ENCODE measurements around the gene CEP41. TPM values are rescaled to one million over a fixed set of nuclear protein-coding genes. Genes with fewer than 3 reads are reported as not detected.
A peak's percentile ranks its signal among the peaks of the same experiment; 100 is the strongest.

CEP41 gene
- polyA plus RNA-seq, 1 donor: 12.8 TPM

GRCh38 chr7:130420943-130421578 is 19.8 kb downstream of the CEP41 start:
- Histone ChIP-seq H3K27me3 (ENCODE audit: control insufficient read depth, insufficient read depth, low read length) (no peaks in the 10 kb centered on the region), H3K27ac (ENCODE audit: low read length) (peak overlapping the region; percentile 4), H3K4me3 (ENCODE audit: low read length) (no peak overlapping the region), H3K36me3 (ENCODE audit: control insufficient read depth, insufficient read depth, low read length) (no peaks in the 10 kb centered on the region), H3K4me1 (ENCODE audit: control insufficient read depth, insufficient read depth, low read length) (peaks cover 4% of the 10 kb centered on the region), H3K9me3 (ENCODE audit: control insufficient read depth, low read depth, low read length) (no peaks in the 10 kb centered on the region)
- 70% methylated on average over 2 of the region's 4 CpGs for WGBS (ENCODE audit: insufficient coverage, low lambda C conversion rate)
- peak in 1 of 2 donors; percentile 18 for DNase-seq

GRCh38 chr7:130419658-130420057 is 21.2 kb downstream of the CEP41 start:
- Histone ChIP-seq H3K36me3 (ENCODE audit: control insufficient read depth, insufficient read depth, low read length) (no peaks in the 10 kb centered on the region), H3K27me3 (ENCODE audit: control insufficient read depth, insufficient read depth, low read length) (no peaks in the 10 kb centered on the region), H3K4me3 (ENCODE audit: low read length) (no peak overlapping the region), H3K9me3 (ENCODE audit: control insufficient read depth, low read depth, low read length) (no peaks in the 10 kb centered on the region), H3K4me1 (ENCODE audit: control insufficient read depth, insufficient read depth, low read length) (peaks cover 4% of the 10 kb centered on the region), H3K27ac (ENCODE audit: low read length) (peak overlapping the region; percentile 61)
- peak; percentile 82 to 92 for DNase-seq
- WGBS (ENCODE audit: insufficient coverage, low lambda C conversion rate): 0% methylated on average over 1 of the region's 5 CpGs

GRCh38 chr7:130418306-130418705 is 22.5 kb downstream of the CEP41 start:
- Histone ChIP-seq H3K27me3 (ENCODE audit: control insufficient read depth, insufficient read depth, low read length) (no peaks in the 10 kb centered on the region), H3K27ac (ENCODE audit: low read length) (no peak overlapping the region)

GRCh38 chr7:130417213-130417612 is 23.6 kb downstream of the CEP41 start:
- DNase-seq: no peak
- WGBS (ENCODE audit: insufficient coverage, low lambda C conversion rate): 84% methylated on average over 3 of the region's 5 CpGs
- H3K36me3 ChIP-seq (ENCODE audit: control insufficient read depth, insufficient read depth, low read length): no peaks in the 10 kb centered on the region
- no peaks in the 10 kb centered on the region for H3K9me3 ChIP-seq (ENCODE audit: control insufficient read depth, low read depth, low read length)
- H3K27ac ChIP-seq (ENCODE audit: low read length): no peak overlapping the region
- peaks cover 4% of the 10 kb centered on the region for H3K4me1 ChIP-seq (ENCODE audit: control insufficient read depth, insufficient read depth, low read length)
- no peaks in the 10 kb centered on the region for H3K27me3 ChIP-seq (ENCODE audit: control insufficient read depth, insufficient read depth, low read length)
- H3K4me3 ChIP-seq (ENCODE audit: low read length): no peak overlapping the region

More at GRCh38 chr7:130418306-130418705, 22.5 kb downstream of the CEP41 start:
- Histone ChIP-seq H3K4me3 (ENCODE audit: low read length) (no peak overlapping the region), H3K36me3 (ENCODE audit: control insufficient read depth, insufficient read depth, low read length) (no peaks in the 10 kb centered on the region), H3K4me1 (ENCODE audit: control insufficient read depth, insufficient read depth, low read length) (peaks cover 4% of the 10 kb centered on the region), H3K9me3 (ENCODE audit: control insufficient read depth, low read depth, low read length) (no peaks in the 10 kb centered on the region)
- no peak for DNase-seq
- 100% methylated on average over 2 of the region's 7 CpGs for WGBS (ENCODE audit: insufficient coverage, low lambda C conversion rate)

GRCh38 chr7:130415006-130415405 is 25.8 kb downstream of the CEP41 start:
- no peak overlapping the region for H3K4me3 ChIP-seq (ENCODE audit: low read length)
- H3K27ac ChIP-seq (ENCODE audit: low read length): no peak overlapping the region
- H3K4me1 ChIP-seq (ENCODE audit: control insufficient read depth, insufficient read depth, low read length): peaks cover 3% of the 10 kb centered on the region
- no peaks in the 10 kb centered on the region for H3K36me3 ChIP-seq (ENCODE audit: control insufficient read depth, insufficient read depth, low read length)
- DNase-seq: no peak
- H3K27me3 ChIP-seq (ENCODE audit: control insufficient read depth, insufficient read depth, low read length): no peaks in the 10 kb centered on the region
- H3K9me3 ChIP-seq (ENCODE audit: control insufficient read depth, low read depth, low read length): no peaks in the 10 kb centered on the region

- no peaks in the 10 kb centered on the region for H3K9me3 ChIP-seq (ENCODE audit: control insufficient read depth, low read depth, low read length)
- peaks cover 2% of the 10 kb centered on the region for H3K4me1 ChIP-seq (ENCODE audit: control insufficient read depth, insufficient read depth, low read length)
- H3K4me3 ChIP-seq (ENCODE audit: low read length): no peak overlapping the region
- no peak for DNase-seq
- no peaks in the 10 kb centered on the region for H3K36me3 ChIP-seq (ENCODE audit: control insufficient read depth, insufficient read depth, low read length)
- no peaks in the 10 kb centered on the region for H3K27me3 ChIP-seq (ENCODE audit: control insufficient read depth, insufficient read depth, low read length)
- WGBS (ENCODE audit: insufficient coverage, low lambda C conversion rate): 40% methylated on average over 1 of the region's 4 CpGs
- H3K27ac ChIP-seq (ENCODE audit: low read length): no peak overlapping the region
Measured at GRCh38 chr7:130413201-130413600, 27.6 kb downstream of the CEP41 start.

GRCh38 chr7:130410868-130411541 is 29.8 kb downstream of the CEP41 start:
- no peak for DNase-seq
- Histone ChIP-seq H3K27me3 (ENCODE audit: control insufficient read depth, insufficient read depth, low read length) (no peaks in the 10 kb centered on the region), H3K4me3 (ENCODE audit: low read length) (no peak overlapping the region), H3K9me3 (ENCODE audit: control insufficient read depth, low read depth, low read length) (no peaks in the 10 kb centered on the region), H3K27ac (ENCODE audit: low read length) (no peak overlapping the region), H3K36me3 (ENCODE audit: control insufficient read depth, insufficient read depth, low read length) (no peaks in the 10 kb centered on the region), H3K4me1 (ENCODE audit: control insufficient read depth, insufficient read depth, low read length) (peaks cover 5% of the 10 kb centered on the region)
- WGBS (ENCODE audit: insufficient coverage, low lambda C conversion rate): no CpG with 5 or more reads among the region's 4 CpGs

- Histone ChIP-seq H3K4me3 (ENCODE audit: low read length) (no peak overlapping the region), H3K27ac (ENCODE audit: low read length) (no peak overlapping the region), H3K4me1 (ENCODE audit: control insufficient read depth, insufficient read depth, low read length) (peaks cover 8% of the 10 kb centered on the region), H3K9me3 (ENCODE audit: control insufficient read depth, low read depth, low read length) (no peaks in the 10 kb centered on the region), H3K36me3 (ENCODE audit: control insufficient read depth, insufficient read depth, low read length) (no peaks in the 10 kb centered on the region), H3K27me3 (ENCODE audit: control insufficient read depth, insufficient read depth, low read length) (no peaks in the 10 kb centered on the region)
- no peak for DNase-seq
- WGBS (ENCODE audit: insufficient coverage, low lambda C conversion rate): no CpG with 5 or more reads among the region's 4 CpGs
Measured at GRCh38 chr7:130409712-130410072, 31.1 kb downstream of the CEP41 start.

- H3K27ac ChIP-seq (ENCODE audit: low read length): no peak overlapping the region
- H3K9me3 ChIP-seq (ENCODE audit: control insufficient read depth, low read depth, low read length): no peaks in the 10 kb centered on the region
- no peak for DNase-seq
- H3K27me3 ChIP-seq (ENCODE audit: control insufficient read depth, insufficient read depth, low read length): no peaks in the 10 kb centered on the region
- H3K36me3 ChIP-seq (ENCODE audit: control insufficient read depth, insufficient read depth, low read length): no peaks in the 10 kb centered on the region
- H3K4me1 ChIP-seq (ENCODE audit: control insufficient read depth, insufficient read depth, low read length): peaks cover 13% of the 10 kb centered on the region
- no peak overlapping the region for H3K4me3 ChIP-seq (ENCODE audit: low read length)
- 100% methylated on average over 2 of the region's 3 CpGs for WGBS (ENCODE audit: insufficient coverage, low lambda C conversion rate)
Measured at GRCh38 chr7:130409067-130409711, 31.6 kb downstream of the CEP41 start.

GRCh38 chr7:130405003-130405402 is 35.8 kb downstream of the CEP41 start:
- WGBS (ENCODE audit: insufficient coverage, low lambda C conversion rate): 82% methylated on average over 1 of the region's 2 CpGs
- DNase-seq: peak in 1 of 2 donors; percentile 64
- peaks cover 7% of the 10 kb centered on the region for H3K36me3 ChIP-seq (ENCODE audit: control insufficient read depth, insufficient read depth, low read length)
- H3K27me3 ChIP-seq (ENCODE audit: control insufficient read depth, insufficient read depth, low read length): no peaks in the 10 kb centered on the region
- H3K9me3 ChIP-seq (ENCODE audit: control insufficient read depth, low read depth, low read length): no peaks in the 10 kb centered on the region
- H3K4me1 ChIP-seq (ENCODE audit: control insufficient read depth, insufficient read depth, low read length): peaks cover 15% of the 10 kb centered on the region
- no peak overlapping the region for H3K27ac ChIP-seq (ENCODE audit: low read length)
- H3K4me3 ChIP-seq (ENCODE audit: low read length): no peak overlapping the region
